NCI-H1436 treated with DMSO at 0.1 percent for 48 hours (cell line): Measurements from ENCODE around the gene ZNF646.
A peak's percentile ranks its signal among the peaks of the same experiment; 100 is the strongest.
"Not testable (repeated sequence)": the region's sequence is repeated elsewhere in the genome, so short reads cannot be mapped to it uniquely, and the experiment has no call there.

Source experiments
- DNase-seq: peaks from one replicate; lab custom pipeline; 2025; lab: John Stamatoyannopoulos, UW

The ZNF646 gene

GRCh38 chr16:31083981-31084380 lies 9.8 kb downstream of the ZNF646 start:
- no peak for DNase-seq

- DNase-seq = no peak
These were observed 10.5 kb downstream of the ZNF646 start for GRCh38 chr16:31084584-31085302.

- DNase-seq = no peak
These were observed 11.2 kb downstream of the ZNF646 start for GRCh38 chr16:31085411-31085810.

- DNase-seq = no peak
These were observed 11.8 kb downstream of the ZNF646 start for GRCh38 chr16:31085873-31086628.

- no peak for DNase-seq
These were observed 12.3 kb downstream of the ZNF646 start for GRCh38 chr16:31086629-31086906.

- no peak for DNase-seq
These were observed 13.3 kb downstream of the ZNF646 start for GRCh38 chr16:31087481-31087880.

- no peak for DNase-seq
These were observed 13.7 kb downstream of the ZNF646 start for GRCh38 chr16:31087971-31088370.

- DNase-seq = no peak
These were observed 14.4 kb downstream of the ZNF646 start, which contains the start of gene PRSS53 for GRCh38 chr16:31088459-31089183. PRSS53 (minus strand) TSS chr16:31088943; CDS start chr16:31088809, 134 bp downstream.

- no peak for DNase-seq
These were observed 15.0 kb downstream of the ZNF646 start for GRCh38 chr16:31089199-31089598.

GRCh38 chr16:31090540-31090939 lies 16.3 kb downstream of the ZNF646 start:
- DNase-seq = no peak

- no peak for DNase-seq
These were observed 18.1 kb downstream of the ZNF646 start for GRCh38 chr16:31092330-31092729.

GRCh38 chr16:31093132-31093703 lies 19.0 kb downstream of the ZNF646 start:
- no peak for DNase-seq

GRCh38 chr16:31094088-31094423 lies 19.8 kb downstream of the ZNF646 start:
- DNase-seq = no peak

- peak; percentile 87 for DNase-seq
These were observed 20.4 kb downstream of the ZNF646 start, which contains the start of gene VKORC1 for GRCh38 chr16:31094424-31095120. VKORC1 (minus strand) TSS chr16:31094797; CDS start chr16:31094729, 68 bp downstream.

- DNase-seq = no peak
These were observed 25.8 kb downstream of the ZNF646 start for GRCh38 chr16:31099860-31100638.

- not testable (repeated sequence) for DNase-seq
These were observed 26.8 kb downstream of the ZNF646 start for GRCh38 chr16:31100876-31101641.

- no peak for DNase-seq
These were observed 31.5 kb downstream of the ZNF646 start for GRCh38 chr16:31105677-31106213.

- no peak for DNase-seq
These were observed 32.6 kb downstream of the ZNF646 start for GRCh38 chr16:31106509-31107464.

GRCh38 chr16:31107465-31107867 lies 33.2 kb downstream of the ZNF646 start:
- no peak for DNase-seq
